Lower lobe of right lung (tissue), 2 donors: Measurements from ENCODE around the gene ZNF587B. TPM values are rescaled to one million over a fixed set of nuclear protein-coding genes. Genes with fewer than 3 reads are reported as not detected.
A peak's percentile ranks its signal among the peaks of the same experiment; 100 is the strongest.
"Not testable (repeated sequence)": the region's sequence is repeated elsewhere in the genome, so short reads cannot be mapped to it uniquely, and the experiment has no call there.

ENCODE experiments used
- ATAC-seq, 2 donors: fragments of 200-7000 bp; cut with Tn5 transposase; one replicate each; pipeline ENCODE4 v1.9.1; 2020 to 2022; ENCODE audit warnings: mild to moderate bottlenecking in 2 of 2, moderate library complexity in 2 of 2
- DNase-seq: peaks from one replicate; pipeline ENCODE4 v3.0.0-alpha.2; 2020
- H3K27ac ChIP-seq: fragments of 200-600 bp; one replicate; pipeline ENCODE4 v1.8.0; 2022
- H3K27me3 ChIP-seq: fragments of 200-600 bp; one replicate; pipeline ENCODE4 v1.8.0; 2022; ENCODE audit warnings: low read depth
- H3K36me3 ChIP-seq: fragments of 200-600 bp; one replicate; pipeline ENCODE4 v1.8.0; 2022; ENCODE audit warnings: mild to moderate bottlenecking
- H3K4me1 ChIP-seq: fragments of 200-600 bp; one replicate; pipeline ENCODE4 v1.8.0; 2022
- H3K4me3 ChIP-seq: fragments of 200-600 bp; one replicate; pipeline ENCODE4 v1.8.0; 2022; ENCODE audit warnings: mild to moderate bottlenecking
- H3K9me3 ChIP-seq: fragments of 200-600 bp; one replicate; pipeline ENCODE4 v1.8.0; 2022
- CTCF ChIP-seq: fragments of 200-600 bp; IDR thresholded peaks from one replicate; pipeline ENCODE4 v1.8.0; 2022; ENCODE audit warnings: antibody characterized with exemption, mild to moderate bottlenecking
- intact Hi-C: fragments of 100-400 bp; cut with DNase I; formaldehyde crosslinking; loops from one replicate; pipeline ENCODE4 v1.11.0; 2022
- total RNA-seq: library from RNA; stranded (reverse); fragmentation: NEBNext Ultra II Directional; extraction: Animal tissue kit (Norgen Biotek cat#: 25700); gene quantifications from one replicate; pipeline ENCODE4 v1.2.1, GENCODE V29; 2021
- donor health status: DM: no; HTN: yes; CAD: no; lungs with severe emphysema.

Gene ZNF587B
- total RNA-seq, 1 donor from 2014 or later, result 12.5 TPM

- no peak overlapping the region for H3K27ac ChIP-seq
- intact Hi-C loops, result no loop called here
These were observed 13.4 kb upstream of the ZNF587B start for GRCh38 chr19:57816652-57817051.

GRCh38 chr19:57817976-57818375 lies 12.1 kb upstream of the ZNF587B start:
- TF ChIP-seq CTCF, result no peak
- Histone ChIP-seq H3K4me1 (peaks cover 25% of the 10 kb centered on the region), H3K27ac (no peak overlapping the region), H3K27me3 (no peaks in the 10 kb centered on the region), H3K9me3 (no peaks in the 10 kb centered on the region), H3K36me3 (no peaks in the 10 kb centered on the region), H3K4me3 (no peak overlapping the region)
- ATAC-seq (no peak), DNase-seq (no peak)
- intact Hi-C loops, result no loop called here

More at GRCh38 chr19:57816652-57817051, 13.4 kb upstream of the ZNF587B start:
- H3K4me1 ChIP-seq, result peaks cover 39% of the 10 kb centered on the region
- H3K9me3 ChIP-seq, result no peaks in the 10 kb centered on the region
- DNase-seq, result no peak
- H3K36me3 ChIP-seq, result peaks cover 7% of the 10 kb centered on the region
- H3K27me3 ChIP-seq, result no peaks in the 10 kb centered on the region
- no peak overlapping the region for H3K4me3 ChIP-seq
- ATAC-seq, result no peak
- no peak for TF ChIP-seq CTCF

- no peak for TF ChIP-seq CTCF
- peaks cover 23% of the 10 kb centered on the region for H3K4me1 ChIP-seq
- DNase-seq (no peak), ATAC-seq (no peak)
- H3K36me3 ChIP-seq, result no peaks in the 10 kb centered on the region
- H3K9me3 ChIP-seq, result no peaks in the 10 kb centered on the region
- H3K27me3 ChIP-seq, result no peaks in the 10 kb centered on the region
- H3K4me3 ChIP-seq, result no peak overlapping the region
- intact Hi-C loops, result no loop called here
- no peak overlapping the region for H3K27ac ChIP-seq
These were observed 11.7 kb upstream of the ZNF587B start for GRCh38 chr19:57818378-57818777.

GRCh38 chr19:57819475-57820148 lies 10.5 kb upstream of the ZNF587B start:
- DNase-seq (peak; percentile 88), ATAC-seq (peak; percentile 93 to 94)
- H3K9me3 ChIP-seq, result no peaks in the 10 kb centered on the region
- H3K4me1 ChIP-seq, result peaks cover 15% of the 10 kb centered on the region
- H3K27me3 ChIP-seq, result no peaks in the 10 kb centered on the region
- intact Hi-C loops, result no loop called here
- peak; percentile 15 for TF ChIP-seq CTCF
- peak overlapping the region; percentile 87 for H3K27ac ChIP-seq
- peak overlapping the region; percentile 98 for H3K4me3 ChIP-seq
- H3K36me3 ChIP-seq, result no peaks in the 10 kb centered on the region

- H3K27me3 ChIP-seq, result no peaks in the 10 kb centered on the region
- peak overlapping the region; percentile 98 for H3K4me3 ChIP-seq
- no peak for TF ChIP-seq CTCF
- H3K9me3 ChIP-seq, result no peaks in the 10 kb centered on the region
- DNase-seq, result no peak
- H3K27ac ChIP-seq, result peak overlapping the region; percentile 87
- H3K36me3 ChIP-seq, result no peaks in the 10 kb centered on the region
- no peak for ATAC-seq
- intact Hi-C loops, result no loop called here
- peaks cover 9% of the 10 kb centered on the region for H3K4me1 ChIP-seq
These were observed 9.5 kb upstream of the ZNF587B start for GRCh38 chr19:57820599-57820998.

GRCh38 chr19:57821095-57821494 lies 9.0 kb upstream of the ZNF587B start:
- H3K36me3 ChIP-seq, H3K9me3 ChIP-seq, H3K27ac ChIP-seq, ATAC-seq, intact Hi-C loops, H3K4me1 ChIP-seq, DNase-seq, H3K27me3 ChIP-seq, H3K4me3 ChIP-seq: not testable (repeated sequence)

- intact Hi-C loops, H3K27me3 ChIP-seq, H3K4me1 ChIP-seq, H3K36me3 ChIP-seq, H3K27ac ChIP-seq, H3K4me3 ChIP-seq, ATAC-seq, DNase-seq, H3K9me3 ChIP-seq: not testable (repeated sequence)
These were observed 8.6 kb upstream of the ZNF587B start for GRCh38 chr19:57821501-57821900.

- H3K4me3 ChIP-seq, H3K4me1 ChIP-seq, intact Hi-C loops, DNase-seq, H3K9me3 ChIP-seq, H3K36me3 ChIP-seq, H3K27me3 ChIP-seq, ATAC-seq, H3K27ac ChIP-seq: not testable (repeated sequence)
These were observed 6.9 kb upstream of the ZNF587B start for GRCh38 chr19:57823155-57823554.

- H3K27me3 ChIP-seq, intact Hi-C loops, H3K4me3 ChIP-seq, DNase-seq, ATAC-seq, H3K27ac ChIP-seq, H3K9me3 ChIP-seq, H3K36me3 ChIP-seq, H3K4me1 ChIP-seq: not testable (repeated sequence)
These were observed 6.5 kb upstream of the ZNF587B start for GRCh38 chr19:57823608-57824007.
